Measurements from ENCODE around the gene KXD1. TPM values are rescaled to one million over a fixed set of nuclear protein-coding genes. Genes with fewer than 3 reads are reported as not detected.
"Not testable (repeated sequence)": the region's sequence is repeated elsewhere in the genome, so short reads cannot be mapped to it uniquely, and the experiment has no call there.

Gene KXD1
- total RNA-seq, 1 donor from 2014 or later = 77.7 TPM

- Mint-ChIP-seq H3K36me3 (ENCODE audit: insufficient read depth) (no peaks in the 10 kb centered on the region), H3K4me3 (ENCODE audit: low read depth) (no peak overlapping the region), H3K9me3 (ENCODE audit: low read depth) (no peaks in the 10 kb centered on the region), H3K27ac (no peak overlapping the region), H3K4me1 (ENCODE audit: low read depth) (peaks cover 7% of the 10 kb centered on the region), H3K27me3 (peaks cover 66% of the 10 kb centered on the region)
- no peak for DNase-seq (ENCODE audit: low spot score, unreplicated experiment)
- no peak for TF ChIP-seq CTCF (IDR thresholded peaks at IDR 0.05; ENCODE audit: unreplicated experiment)
Measured at GRCh38 chr19:18599485-18599884, 41.8 kb downstream of the KXD1 start.

- H3K4me3 Mint-ChIP-seq (ENCODE audit: low read depth); H3K27ac Mint-ChIP-seq; H3K4me1 Mint-ChIP-seq (ENCODE audit: low read depth); H3K36me3 Mint-ChIP-seq (ENCODE audit: insufficient read depth); DNase-seq (ENCODE audit: low spot score, unreplicated experiment); H3K9me3 Mint-ChIP-seq (ENCODE audit: low read depth): not testable (repeated sequence)
- H3K27me3 Mint-ChIP-seq = peaks cover 69% of the 10 kb centered on the region
Measured at GRCh38 chr19:18600692-18601397, 43.2 kb downstream of the KXD1 start.

- Mint-ChIP-seq H3K4me3 (ENCODE audit: low read depth) (no peak overlapping the region), H3K9me3 (ENCODE audit: low read depth) (no peaks in the 10 kb centered on the region), H3K4me1 (ENCODE audit: low read depth) (peaks cover 4% of the 10 kb centered on the region), H3K27ac (no peak overlapping the region), H3K27me3 (peaks cover 61% of the 10 kb centered on the region), H3K36me3 (ENCODE audit: insufficient read depth) (no peaks in the 10 kb centered on the region)
- no peak for DNase-seq (ENCODE audit: low spot score, unreplicated experiment)
- no peak for TF ChIP-seq CTCF (IDR thresholded peaks at IDR 0.05; ENCODE audit: unreplicated experiment)
Measured at GRCh38 chr19:18601875-18602274, 44.2 kb downstream of the KXD1 start.

GRCh38 chr19:18603255-18603957 lies 45.7 kb downstream of the KXD1 start:
- Mint-ChIP-seq H3K9me3 (ENCODE audit: low read depth) (no peaks in the 10 kb centered on the region), H3K36me3 (ENCODE audit: insufficient read depth) (no peaks in the 10 kb centered on the region), H3K4me3 (ENCODE audit: low read depth) (no peak overlapping the region), H3K4me1 (ENCODE audit: low read depth) (peaks cover 4% of the 10 kb centered on the region), H3K27me3 (peaks cover 68% of the 10 kb centered on the region), H3K27ac (peak overlapping the region; percentile 4)
- no peak for DNase-seq (ENCODE audit: low spot score, unreplicated experiment)
- TF ChIP-seq CTCF (IDR thresholded peaks at IDR 0.05; ENCODE audit: unreplicated experiment) = peak; percentile 35

DNA sequence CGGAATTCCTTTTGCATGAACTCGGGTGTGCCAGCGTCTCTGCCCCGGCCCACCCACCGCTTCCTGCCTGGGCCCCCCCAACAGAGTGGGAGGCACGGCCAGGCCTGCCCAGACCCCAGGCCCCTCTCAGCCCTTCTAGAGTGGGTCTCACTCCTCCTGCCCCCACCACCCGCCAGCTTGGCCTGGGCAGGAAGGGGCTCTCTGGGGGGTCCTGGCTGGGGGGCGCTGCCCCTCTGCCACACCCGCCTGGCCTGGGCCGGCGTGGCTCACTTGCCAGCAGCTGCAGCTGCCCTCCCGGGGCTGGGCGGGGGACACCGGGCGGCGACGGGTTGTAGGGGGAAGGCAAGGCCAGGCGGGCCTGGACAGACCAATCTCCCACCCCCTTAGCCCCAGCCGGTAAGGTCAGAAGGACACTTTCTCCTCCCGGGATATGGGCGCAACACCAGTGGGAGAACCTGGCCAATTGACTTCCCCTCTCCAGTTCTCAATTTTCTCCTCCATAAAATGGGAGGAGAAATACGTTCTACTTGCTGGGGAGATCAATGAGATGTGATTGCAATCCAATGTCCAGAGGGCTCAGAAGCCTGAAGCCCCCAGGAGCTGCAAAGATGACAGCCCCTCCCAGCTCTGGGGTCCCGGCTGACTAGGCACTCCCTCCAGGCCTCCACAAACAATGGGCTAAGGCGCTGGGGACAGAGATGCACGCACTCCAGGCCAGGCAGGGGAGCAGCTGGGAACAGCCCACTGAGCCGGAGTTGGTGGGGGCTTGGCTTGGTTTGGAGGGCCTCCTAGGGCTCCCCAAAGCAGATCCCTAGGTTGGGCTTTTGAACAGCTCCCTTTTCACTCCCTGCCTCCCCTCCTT lies 46.5 kb downstream of the KXD1 start:
- TF ChIP-seq CTCF (IDR thresholded peaks at IDR 0.05; ENCODE audit: unreplicated experiment) = no peak
- Mint-ChIP-seq H3K4me3 (ENCODE audit: low read depth) (no peak overlapping the region), H3K9me3 (ENCODE audit: low read depth) (no peaks in the 10 kb centered on the region), H3K4me1 (ENCODE audit: low read depth) (peaks cover 8% of the 10 kb centered on the region), H3K27me3 (peaks cover 68% of the 10 kb centered on the region), H3K27ac (no peak overlapping the region), H3K36me3 (ENCODE audit: insufficient read depth) (no peaks in the 10 kb centered on the region)
- no peak for DNase-seq (ENCODE audit: low spot score, unreplicated experiment)

Data from progenitor cell of endocrine pancreas (in vitro differentiated cells).